Muscle of back (tissue), 13 donors: ENCODE data around the gene ALOX5. TPM values are rescaled to one million over a fixed set of nuclear protein-coding genes. Genes with fewer than 3 reads are reported as not detected.
"Not testable (repeated sequence)": the region's sequence is repeated elsewhere in the genome, so short reads cannot be mapped to it uniquely, and the experiment has no call there.

ENCODE experiments used
- DNase-seq, 3 donors: peaks; one replicate each; pipeline versions ENCODE4 v3.0.0 to v3.0.0-alpha.2; 2013
- long read RNA-seq, 9 donors: transcript quantifications; one replicate each; lab custom pipeline, GENCODE V29; 2026
- polyA plus RNA-seq, 10 donors: library from polyadenylated mRNA; unstranded; fragments of 120-200 nt; gene quantifications; one replicate each; pipeline ENCODE4 v1.2.1, GENCODE V29; 2013; ENCODE audit not compliant: insufficient read length in 10 of 10

Gene ALOX5
- polyA plus RNA-seq: 1 to 10 TPM in 6 of 10 donors, under 1 TPM in 4; 0.50 to 3.2 (median 1.3) TPM
- long read RNA-seq, donor 1: 0 reads
- long read RNA-seq, donor 2: 0 reads
- long read RNA-seq, donor 3: 0 reads
- long read RNA-seq, donor 4: 0 reads
- long read RNA-seq, donor 5: 0 reads
- long read RNA-seq, donor 6: 0 reads
- long read RNA-seq, donor 7: 0 reads
- long read RNA-seq, donor 8: 0 reads
- long read RNA-seq, donor 9: 0 reads

- peak in 1 of 3 donors; percentile 41 for DNase-seq
Observed at GRCh38 chr10:45373576-45374349, at the start of gene ALOX5. Gene ALOX5 (plus strand): TSS chr10:45374216. CDS start chr10:45374280, 64 bp downstream.

- no peak for DNase-seq
Observed at GRCh38 chr10:45325116-45325515, 48.9 kb upstream of the ALOX5 start.

- DNase-seq: not testable (repeated sequence)
Observed at GRCh38 chr10:45326864-45327263, 47.2 kb upstream of the ALOX5 start.

GRCh38 chr10:45331824-45332223, 42.2 kb upstream of the ALOX5 start:
- not testable (repeated sequence) for DNase-seq

- DNase-seq: no peak
Observed at GRCh38 chr10:45339894-45340293, 34.1 kb upstream of the ALOX5 start.

- DNase-seq: not testable (repeated sequence)
Observed at GRCh38 chr10:45340420-45340819, 33.6 kb upstream of the ALOX5 start.

- not testable (repeated sequence) for DNase-seq
Observed at GRCh38 chr10:45346652-45347335, 27.2 kb upstream of the ALOX5 start.

- DNase-seq: not testable (repeated sequence)
Observed at GRCh38 chr10:45347464-45347863, 26.6 kb upstream of the ALOX5 start.

- not testable (repeated sequence) for DNase-seq
Observed at GRCh38 chr10:45348196-45348765, 25.7 kb upstream of the ALOX5 start.

GRCh38 chr10:45353186-45353585, 20.8 kb upstream of the ALOX5 start:
- no peak for DNase-seq

- peak in 1 of 3 donors; percentile 25 for DNase-seq
Observed at GRCh38 chr10:45354261-45354660, 19.8 kb upstream of the ALOX5 start.

- DNase-seq: no peak
Observed at GRCh38 chr10:45355494-45355893, 18.5 kb upstream of the ALOX5 start.

GRCh38 chr10:45358961-45359360, 15.1 kb upstream of the ALOX5 start:
- DNase-seq: not testable (repeated sequence)

- DNase-seq: not testable (repeated sequence)
Observed at GRCh38 chr10:45361983-45362799, 11.8 kb upstream of the ALOX5 start.

- not testable (repeated sequence) for DNase-seq
Observed at GRCh38 chr10:45367643-45368042, 6.4 kb upstream of the ALOX5 start.

GRCh38 chr10:45368181-45368580, 5.8 kb upstream of the ALOX5 start:
- DNase-seq: no peak

- DNase-seq: no peak
Observed at GRCh38 chr10:45370202-45370955, 3.6 kb upstream of the ALOX5 start.

GRCh38 chr10:45371560-45371959, 2.5 kb upstream of the ALOX5 start:
- no peak for DNase-seq

GRCh38 chr10:45372251-45372951, 1.6 kb upstream of the ALOX5 start:
- DNase-seq: no peak
